Measurements from ENCODE around the gene SETD1A. TPM values are rescaled to one million over a fixed set of nuclear protein-coding genes. Genes with fewer than 3 reads are reported as not detected.

The SETD1A gene
- total and polyA plus RNA-seq, 9 of the 15 experiments (the other 6 are each of a cell fraction or from before 2014, with no cell fraction given) = 0.08 to 36.0 (median 4.2) TPM

- TF ChIP-seq EP300 (IDR thresholded peaks at IDR 0.05; ENCODE audit: low read length) (no peak), YY1 (IDR thresholded peaks at IDR 0.05; ENCODE audit: borderline replicate concordance in 1 of 3, control insufficient read depth in 1 of 3, extremely low read depth in 1 of 3, insufficient read depth in 3 of 3, insufficient read length in 1 of 3, insufficient replicate concordance in 2 of 3, low read depth in 1 of 3, low read length in 2 of 3) (no peak), ZBTB1 (CRISPR knock-in tag; IDR thresholded peaks at IDR 0.05; ENCODE audit: borderline replicate concordance, low read depth) (no peak), SMARCE1 (IDR thresholded peaks at IDR 0.05) (no peak), BHLHE40 (IDR thresholded peaks at IDR 0.05; ENCODE audit: low read length) (no peak; the same call in 1 of the 2 replicates), KLF13 (tag; IDR thresholded peaks at IDR 0.05; ENCODE audit: borderline replicate concordance, low read depth) (no peak), HNRNPH1 (optimal IDR thresholded peaks at IDR 0.05; ENCODE audit: low read depth, low read length) (no peak), REST (IDR thresholded peaks at IDR 0.05; ENCODE audit: borderline replicate concordance) (peak; percentile 60; the same call in 1 of the 2 replicates), REST (CRISPR knock-in tag; IDR thresholded peaks at IDR 0.05; ENCODE audit: low read depth) (no peak), ZBTB12 (CRISPR knock-in tag; IDR thresholded peaks at IDR 0.05) (no peak), PHF20 (IDR thresholded peaks at IDR 0.05; ENCODE audit: partially characterized antibody) (no peak), ZNF23 (CRISPR knock-in tag; IDR thresholded peaks at IDR 0.05) (no peak), ATF7 (IDR thresholded peaks at IDR 0.05) (peak; percentile 67), NCOA1 (IDR thresholded peaks at IDR 0.05; ENCODE audit: low read depth) (no peak), CREB3 (tag; conservative IDR thresholded peaks at IDR 0.05; ENCODE audit: low read depth) (no peak), SIN3B (IDR thresholded peaks at IDR 0.05; ENCODE audit: low read depth) (no peak), IRF2 (CRISPR knock-in tag; IDR thresholded peaks at IDR 0.05) (no peak), ZNF696 (CRISPR knock-in tag; conservative IDR thresholded peaks at IDR 0.05) (no peak)
Measured at GRCh38 chr16:30941600-30942425, 15.7 kb upstream of the SETD1A start (continued).
